ENCODE data around the gene HDAC5.
"Not testable (repeated sequence)": the region's sequence is repeated elsewhere in the genome, so short reads cannot be mapped to it uniquely, and the experiment has no call there.

The HDAC5 gene

GRCh38 chr17:44108440-44109311 lies 14.8 kb downstream of the HDAC5 start:
- Mint-ChIP-seq H3K27ac (no peak overlapping the region), H3K4me1 (peaks cover 27% of the 10 kb centered on the region), H3K4me3 (no peak overlapping the region), H3K36me3 (peaks cover 2% of the 10 kb centered on the region), H3K9me3 (no peaks in the 10 kb centered on the region), H3K27me3 (no peaks in the 10 kb centered on the region)

- Mint-ChIP-seq H3K36me3 (peaks cover 2% of the 10 kb centered on the region), H3K9me3 (no peaks in the 10 kb centered on the region)
These were observed 16.6 kb downstream of the HDAC5 start for GRCh38 chr17:44106801-44107200.

GRCh38 chr17:44105941-44106340 lies 17.5 kb downstream of the HDAC5 start:
- Mint-ChIP-seq H3K4me3 (no peak overlapping the region), H3K4me1 (peaks cover 10% of the 10 kb centered on the region), H3K9me3 (no peaks in the 10 kb centered on the region), H3K27ac (no peak overlapping the region), H3K27me3 (no peaks in the 10 kb centered on the region), H3K36me3 (peaks cover 2% of the 10 kb centered on the region)

More at GRCh38 chr17:44106801-44107200, 16.6 kb downstream of the HDAC5 start:
- Mint-ChIP-seq H3K4me3 (no peak overlapping the region), H3K27ac (no peak overlapping the region), H3K4me1 (peaks cover 15% of the 10 kb centered on the region), H3K27me3 (no peaks in the 10 kb centered on the region)

- H3K4me3 Mint-ChIP-seq = no peak overlapping the region
- H3K27ac Mint-ChIP-seq = no peak overlapping the region
- H3K4me1 Mint-ChIP-seq = peaks cover 10% of the 10 kb centered on the region
- no peaks in the 10 kb centered on the region for H3K27me3 Mint-ChIP-seq
- peaks cover 2% of the 10 kb centered on the region for H3K36me3 Mint-ChIP-seq
- no peaks in the 10 kb centered on the region for H3K9me3 Mint-ChIP-seq
These were observed 18.0 kb downstream of the HDAC5 start for GRCh38 chr17:44105483-44105882.

- Mint-ChIP-seq H3K27ac (no peak overlapping the region), H3K27me3 (no peaks in the 10 kb centered on the region), H3K9me3 (no peaks in the 10 kb centered on the region), H3K4me3 (no peak overlapping the region), H3K4me1 (peaks cover 13% of the 10 kb centered on the region), H3K36me3 (peaks cover 2% of the 10 kb centered on the region)
These were observed 20.4 kb downstream of the HDAC5 start for GRCh38 chr17:44102849-44103622.

GRCh38 chr17:44101858-44102257 lies 21.6 kb downstream of the HDAC5 start:
- not testable (repeated sequence) for H3K27me3 Mint-ChIP-seq, H3K4me3 Mint-ChIP-seq, H3K9me3 Mint-ChIP-seq, H3K27ac Mint-ChIP-seq, H3K36me3 Mint-ChIP-seq
- peaks cover 10% of the 10 kb centered on the region for H3K4me1 Mint-ChIP-seq

- H3K4me1 Mint-ChIP-seq = peaks cover 16% of the 10 kb centered on the region
- H3K27ac Mint-ChIP-seq = no peak overlapping the region
- no peaks in the 10 kb centered on the region for H3K36me3 Mint-ChIP-seq
- H3K9me3 Mint-ChIP-seq = no peaks in the 10 kb centered on the region
- no peak overlapping the region for H3K4me3 Mint-ChIP-seq
- H3K27me3 Mint-ChIP-seq = no peaks in the 10 kb centered on the region
These were observed 26.1 kb downstream of the HDAC5 start for GRCh38 chr17:44097110-44097958.

GRCh38 chr17:44095647-44096496 lies 27.6 kb downstream of the HDAC5 start:
- Mint-ChIP-seq H3K4me1 (peaks cover 16% of the 10 kb centered on the region), H3K9me3 (no peaks in the 10 kb centered on the region), H3K4me3 (peak overlapping the region; percentile 47), H3K36me3 (peaks cover 2% of the 10 kb centered on the region), H3K27ac (no peak overlapping the region), H3K27me3 (no peaks in the 10 kb centered on the region)

GRCh38 chr17:44095388-44095646 lies 28.1 kb downstream of the HDAC5 start:
- H3K4me3 Mint-ChIP-seq = no peak overlapping the region

GRCh38 chr17:44094701-44095387 lies 28.6 kb downstream of the HDAC5 start:
- no peak overlapping the region for H3K4me3 Mint-ChIP-seq
- peaks cover 2% of the 10 kb centered on the region for H3K36me3 Mint-ChIP-seq
- no peak overlapping the region for H3K27ac Mint-ChIP-seq
- H3K9me3 Mint-ChIP-seq = no peaks in the 10 kb centered on the region
- peaks cover 16% of the 10 kb centered on the region for H3K4me1 Mint-ChIP-seq
- H3K27me3 Mint-ChIP-seq = no peaks in the 10 kb centered on the region

More at GRCh38 chr17:44095388-44095646, 28.1 kb downstream of the HDAC5 start:
- H3K36me3 Mint-ChIP-seq = peaks cover 2% of the 10 kb centered on the region
- no peaks in the 10 kb centered on the region for H3K9me3 Mint-ChIP-seq
- H3K4me1 Mint-ChIP-seq = peaks cover 16% of the 10 kb centered on the region
- no peaks in the 10 kb centered on the region for H3K27me3 Mint-ChIP-seq
- no peak overlapping the region for H3K27ac Mint-ChIP-seq

- H3K4me3 Mint-ChIP-seq = no peak overlapping the region
- no peak overlapping the region for H3K27ac Mint-ChIP-seq
- no peaks in the 10 kb centered on the region for H3K27me3 Mint-ChIP-seq
- H3K36me3 Mint-ChIP-seq = peaks cover 6% of the 10 kb centered on the region
- H3K4me1 Mint-ChIP-seq = peaks cover 20% of the 10 kb centered on the region
- no peaks in the 10 kb centered on the region for H3K9me3 Mint-ChIP-seq
These were observed 30.1 kb downstream of the HDAC5 start for GRCh38 chr17:44093231-44093900.

GRCh38 chr17:44092051-44092450 lies 31.4 kb downstream of the HDAC5 start:
- no peak overlapping the region for H3K27ac Mint-ChIP-seq
- H3K36me3 Mint-ChIP-seq = peaks cover 6% of the 10 kb centered on the region
- no peaks in the 10 kb centered on the region for H3K9me3 Mint-ChIP-seq
- no peaks in the 10 kb centered on the region for H3K27me3 Mint-ChIP-seq
- H3K4me3 Mint-ChIP-seq = no peak overlapping the region
- peaks cover 22% of the 10 kb centered on the region for H3K4me1 Mint-ChIP-seq

- Mint-ChIP-seq H3K36me3 (peaks cover 6% of the 10 kb centered on the region), H3K27me3 (no peaks in the 10 kb centered on the region)
These were observed 32.0 kb downstream of the HDAC5 start for GRCh38 chr17:44091200-44091997.

More at GRCh38 chr17:44091200-44091997, 32.0 kb downstream of the HDAC5 start:
- no peak overlapping the region for H3K4me3 Mint-ChIP-seq
- H3K4me1 Mint-ChIP-seq = peaks cover 26% of the 10 kb centered on the region
- H3K27ac Mint-ChIP-seq = no peak overlapping the region
- H3K9me3 Mint-ChIP-seq = no peaks in the 10 kb centered on the region
